ENCODE data around the gene KDM4B.

KDM4B gene

GRCh38 chr19:5112681-5113575, 144.0 kb downstream of the KDM4B start:
- CTCF ChIA-PET = interaction anchor here (0.6 kb wide), 1 partner anchor 9 kb away, joined by 3 read pairs; no protein-coding TSS in a partner anchor
- no peak for DNase-seq (ENCODE audit: extremely low spot score)
- POLR2A ChIA-PET = no interaction called here
- TF ChIP-seq ARNT (IDR thresholded peaks at IDR 0.05) (no peak), PKNOX1 (IDR thresholded peaks at IDR 0.05) (no peak), ZNF384 (IDR thresholded peaks at IDR 0.05) (no peak), CTBP1 (IDR thresholded peaks at IDR 0.05; ENCODE audit: borderline replicate concordance) (no peak), SP1 (IDR thresholded peaks at IDR 0.05) (no peak)

- TF ChIP-seq LEF1 (IDR thresholded peaks at IDR 0.05; ENCODE audit: borderline replicate concordance) = no peak
- TF ChIP-seq L3MBTL2 (conservative IDR thresholded peaks at IDR 0.05) = no peak
- TF ChIP-seq BHLHE40 (IDR thresholded peaks at IDR 0.05; ENCODE audit: borderline replicate concordance) = no peak
- no peak for TF ChIP-seq SUZ12 (IDR thresholded peaks at IDR 0.05)
- no peak for TF ChIP-seq CTBP1 (IDR thresholded peaks at IDR 0.05; ENCODE audit: borderline replicate concordance)
- no peak for TF ChIP-seq HDGF (IDR thresholded peaks at IDR 0.05; ENCODE audit: borderline replicate concordance)
- TF ChIP-seq FOXA1 (IDR thresholded peaks at IDR 0.05) = no peak
- no peak for TF ChIP-seq ELF4 (IDR thresholded peaks at IDR 0.05)
- no peak for TF ChIP-seq ZNF384 (IDR thresholded peaks at IDR 0.05)
- TF ChIP-seq TARDBP (IDR thresholded peaks at IDR 0.05) = no peak
- TF ChIP-seq ARNT (IDR thresholded peaks at IDR 0.05) = no peak
- no peak for TF ChIP-seq FOXM1 (IDR thresholded peaks at IDR 0.05; ENCODE audit: borderline replicate concordance)
- no peak for TF ChIP-seq NFRKB (IDR thresholded peaks at IDR 0.05)
- no peak for TF ChIP-seq PKNOX1 (IDR thresholded peaks at IDR 0.05)
- TF ChIP-seq FOXK2 (IDR thresholded peaks at IDR 0.05) = no peak
- no peak for TF ChIP-seq SP1 (IDR thresholded peaks at IDR 0.05)
- no peak for DNase-seq (ENCODE audit: extremely low spot score)
- CTCF ChIA-PET = interaction anchor here (0.6 kb wide), 1 partner anchor 10 kb away, joined by 3 read pairs; no protein-coding TSS in a partner anchor
- POLR2A ChIA-PET = no interaction called here
These were observed 145.0 kb downstream of the KDM4B start for GRCh38 chr19:5113633-5114586.

GRCh38 chr19:5114727-5115126, 145.8 kb downstream of the KDM4B start:
- DNase-seq (ENCODE audit: extremely low spot score) = no peak
- CTCF ChIA-PET = no interaction called here
- POLR2A ChIA-PET = no interaction called here
- TF ChIP-seq ARNT (IDR thresholded peaks at IDR 0.05) (no peak), FOXA1 (IDR thresholded peaks at IDR 0.05) (no peak), ELF4 (IDR thresholded peaks at IDR 0.05) (no peak), HDGF (IDR thresholded peaks at IDR 0.05; ENCODE audit: borderline replicate concordance) (no peak), LEF1 (IDR thresholded peaks at IDR 0.05; ENCODE audit: borderline replicate concordance) (no peak), SP1 (IDR thresholded peaks at IDR 0.05) (no peak), L3MBTL2 (conservative IDR thresholded peaks at IDR 0.05) (no peak), SUZ12 (IDR thresholded peaks at IDR 0.05) (no peak), FOXK2 (IDR thresholded peaks at IDR 0.05) (no peak), TARDBP (IDR thresholded peaks at IDR 0.05) (no peak), ZNF384 (IDR thresholded peaks at IDR 0.05) (no peak), BHLHE40 (IDR thresholded peaks at IDR 0.05; ENCODE audit: borderline replicate concordance) (no peak), PKNOX1 (IDR thresholded peaks at IDR 0.05) (no peak), FOXM1 (IDR thresholded peaks at IDR 0.05; ENCODE audit: borderline replicate concordance) (no peak), NFRKB (IDR thresholded peaks at IDR 0.05) (no peak), CTBP1 (IDR thresholded peaks at IDR 0.05; ENCODE audit: borderline replicate concordance) (no peak)

GRCh38 chr19:5115351-5115750, 146.4 kb downstream of the KDM4B start:
- POLR2A ChIA-PET = no interaction called here
- no peak for DNase-seq (ENCODE audit: extremely low spot score)
- CTCF ChIA-PET = no interaction called here
- TF ChIP-seq HDGF (IDR thresholded peaks at IDR 0.05; ENCODE audit: borderline replicate concordance) (no peak), FOXK2 (IDR thresholded peaks at IDR 0.05) (no peak), FOXM1 (IDR thresholded peaks at IDR 0.05; ENCODE audit: borderline replicate concordance) (no peak), NFRKB (IDR thresholded peaks at IDR 0.05) (no peak), L3MBTL2 (conservative IDR thresholded peaks at IDR 0.05) (no peak)

- TF ChIP-seq NFRKB (IDR thresholded peaks at IDR 0.05) (no peak), SUZ12 (IDR thresholded peaks at IDR 0.05) (no peak), PKNOX1 (IDR thresholded peaks at IDR 0.05) (no peak), SP1 (IDR thresholded peaks at IDR 0.05) (no peak), L3MBTL2 (conservative IDR thresholded peaks at IDR 0.05) (no peak), FOXM1 (IDR thresholded peaks at IDR 0.05; ENCODE audit: borderline replicate concordance) (no peak), FOXA1 (IDR thresholded peaks at IDR 0.05) (no peak), FOXK2 (IDR thresholded peaks at IDR 0.05) (no peak), HDGF (IDR thresholded peaks at IDR 0.05; ENCODE audit: borderline replicate concordance) (no peak)
- ChIA-PET POLR2A (no interaction called here), CTCF (no interaction called here)
- DNase-seq (ENCODE audit: extremely low spot score) = no peak
These were observed 146.9 kb downstream of the KDM4B start for GRCh38 chr19:5115771-5116202.
